Liver (tissue), 9 donors: ENCODE measurements around the gene DNAH7. TPM values are rescaled to one million over a fixed set of nuclear protein-coding genes. Genes with fewer than 3 reads are reported as not detected.

ENCODE experiments used
- DNase-seq: peaks from one replicate; pipeline ENCODE4 v3.0.0-alpha.2; 2017; ENCODE audit warnings: low spot score
- H3K27ac ChIP-seq, 2 donors: one replicate each; pipeline ENCODE4 v1.7.0; 2013; ENCODE audit warnings: inconsistent platforms in 2 of 2, low read length in 2 of 2, control low read depth in 1 of 2, low read depth in 1 of 2, mild to moderate bottlenecking in 1 of 2
- H3K27me3 ChIP-seq, 4 donors: one replicate each; pipeline versions ENCODE4 v1.6.1 to v1.7.0; 2013; ENCODE audit warnings: low read length in 3 of 4, inconsistent platforms in 1 of 4, mild to moderate bottlenecking in 1 of 4, moderate library complexity in 1 of 4; ENCODE audit not compliant: control insufficient read depth in 4 of 4, insufficient read depth in 4 of 4
- H3K36me3 ChIP-seq, 4 donors: one replicate each; pipeline versions ENCODE4 v1.6.1 to v1.7.0; 2013; ENCODE audit warnings: low read length in 3 of 4, mild to moderate bottlenecking in 3 of 4, low read depth in 1 of 4, moderate library complexity in 1 of 4; ENCODE audit not compliant: control insufficient read depth in 4 of 4, insufficient read depth in 3 of 4
- H3K4me1 ChIP-seq, 4 donors: one replicate each; pipeline versions ENCODE4 v1.6.1 to v1.7.0; 2013; ENCODE audit warnings: low read length in 3 of 4, mild to moderate bottlenecking in 3 of 4, moderate library complexity in 1 of 4; ENCODE audit not compliant: control insufficient read depth in 4 of 4, insufficient read depth in 4 of 4
- H3K4me3 ChIP-seq, 3 donors: one replicate each; pipeline versions ENCODE4 v1.6.1 to v1.7.0; 2013; ENCODE audit warnings: low read length in 3 of 3, control low read depth in 1 of 3, low read depth in 1 of 3, mild to moderate bottlenecking in 1 of 3
- H3K9ac ChIP-seq, 2 donors: one replicate each; pipeline ENCODE4 v1.7.0; 2013; ENCODE audit warnings: low read length in 2 of 2, mild to moderate bottlenecking in 2 of 2, moderate library complexity in 2 of 2, control low read depth in 1 of 2, low read depth in 1 of 2
- H3K9me3 ChIP-seq, 4 donors: one replicate each; pipeline versions ENCODE4 v1.6.1 to v1.7.0; 2013; ENCODE audit warnings: low read length in 3 of 4; ENCODE audit not compliant: control insufficient read depth in 4 of 4
- EGR1 ChIP-seq, 2 donors: IDR thresholded peaks; 2 replicates each; pipeline ENCODE4 v1.6.1; 2016 to 2018; ENCODE audit warnings: antibody characterized with exemption in 2 of 2, low read depth in 2 of 2
- FOXA1 ChIP-seq: IDR thresholded peaks from 2 replicates; pipeline ENCODE4 v1.6.1; 2016; ENCODE audit warnings: antibody characterized with exemption
- GABPA ChIP-seq, 2 donors: IDR thresholded peaks in 1 of 2; conservative IDR thresholded peaks in 1 of 2; 2 replicates each; pipeline ENCODE4 v1.6.1; 2016; ENCODE audit warnings: antibody characterized with exemption in 2 of 2, mild to moderate bottlenecking in 1 of 2, moderate library complexity in 1 of 2
- HNF4A ChIP-seq, 2 donors: conservative IDR thresholded peaks; 2 replicates each; pipeline ENCODE4 v1.6.1; 2016; ENCODE audit warnings: antibody characterized with exemption in 2 of 2, mild to moderate bottlenecking in 2 of 2
- HNF4G ChIP-seq: IDR thresholded peaks from 2 replicates; pipeline ENCODE4 v1.6.1; 2016; ENCODE audit warnings: antibody characterized with exemption
- NR2F2 ChIP-seq: IDR thresholded peaks from 2 replicates; pipeline ENCODE4 v1.6.1; 2016; ENCODE audit warnings: antibody characterized with exemption
- SP1 ChIP-seq: IDR thresholded peaks from 2 replicates; pipeline ENCODE4 v1.6.1; 2018; ENCODE audit warnings: antibody characterized with exemption, mild to moderate bottlenecking
- TAF1 ChIP-seq: conservative IDR thresholded peaks from 2 replicates; pipeline ENCODE4 v1.6.1; 2016; ENCODE audit warnings: antibody characterized with exemption, mild to moderate bottlenecking
- YY1 ChIP-seq: IDR thresholded peaks from 2 replicates; pipeline ENCODE4 v1.6.1; 2016; ENCODE audit warnings: antibody characterized with exemption, mild to moderate bottlenecking
- ZBTB33 ChIP-seq: IDR thresholded peaks from 2 replicates; pipeline ENCODE4 v1.6.1; 2016; ENCODE audit warnings: antibody characterized with exemption
- WGBS: extraction: QIAGEN DNeasy Blood & Tissue Kit; methylation state at CpG from one replicate; pipeline ENCODE4 v1.1.7; 2013; 5-methylcytosine and 5-hydroxymethylcytosine counted together
- polyA plus RNA-seq, 2 donors: library from polyadenylated mRNA; stranded (reverse) in 1 of 2; unstranded in 1 of 2; fragments of 200-250 nt in 1 of 2; fragments of >200 nt in 1 of 2; fragmentation: Nextera tagmentation in 1 of 2; extraction: Ambion mirVana in 1 of 2; gene quantifications; one replicate each; pipeline versions ENCODE4 v1.2.1 to v1.2.3, GENCODE V29; 2013 to 2015
- total RNA-seq, 2 donors: library from RNA; depleted of rRNA; stranded (reverse); fragments of >200 nt; gene quantifications; one replicate each; pipeline ENCODE4 v1.2.3, GENCODE V29; 2014
- TF ChIP-seq, protein P1 (sequence below): fragments of 150-350 bp; IDR thresholded peaks from 2 replicates; pipeline ENCODE4 v1.5.1; 2017; ENCODE audit warnings: improper control_type of control experiment, low read depth, low read length; ENCODE audit not compliant: missing input control
- TF ChIP-seq, protein P2 (sequence below): IDR thresholded peaks from 2 replicates; pipeline ENCODE4 v1.6.1; 2016; ENCODE audit warnings: antibody characterized with exemption
- TF ChIP-seq, protein P3 (sequence below): IDR thresholded peaks from 2 replicates; pipeline ENCODE4 v1.6.1; 2016; ENCODE audit warnings: antibody characterized with exemption, mild to moderate bottlenecking
- donor health status: healthy.
- donor health status: healthy.
- donor health status: healthy.
- donor health status: healthy.
- donor health status: healthy.

DNAH7 gene
- total and polyA plus RNA-seq, 4 donors = under 0.01 to 0.50 (median 0.07) TPM

- WGBS = 77% methylated on average over 2 of the region's 2 CpGs
- no peak overlapping the region for H3K4me3 ChIP-seq
- peaks cover 0 to 1% (median 0%) of the 10 kb centered on the region in 4 donors for H3K27me3 ChIP-seq
- H3K36me3 ChIP-seq = no peaks in the 10 kb centered on the region
- no peak for DNase-seq
- no peak overlapping the region for H3K27ac ChIP-seq
- H3K9me3 ChIP-seq = no peaks in the 10 kb centered on the region
- H3K4me1 ChIP-seq = no peaks in the 10 kb centered on the region
- H3K9ac ChIP-seq = no peak overlapping the region
- no peak for TF ChIP-seq TAF1
- no peak for TF ChIP-seq NR2F2
- TF ChIP-seq YY1 = no peak
- no peak for TF ChIP-seq HNF4G
Observed at GRCh38 chr2:195779491-195779890, 289.1 kb downstream of the DNAH7 start.

GRCh38 chr2:195769975-195770374 is 298.7 kb downstream of the DNAH7 start:
- no peak for DNase-seq
- no peak overlapping the region for H3K9ac ChIP-seq
- H3K4me3 ChIP-seq = no peak overlapping the region
- no peaks in the 10 kb centered on the region for H3K27me3 ChIP-seq
- no peaks in the 10 kb centered on the region for H3K36me3 ChIP-seq
- no peak for TF ChIP-seq ZBTB33
- no peak for TF ChIP-seq GABPA (IDR thresholded peaks at IDR 0.05 in 1 of 2, conservative IDR thresholded peaks at IDR 0.05 in 1 of 2)
- TF ChIP-seq HNF4A (conservative IDR thresholded peaks at IDR 0.05) = no peak
- no peak for TF ChIP-seq SP1
- TF ChIP-seq EGR1 (IDR thresholded peaks at IDR 0.05; ENCODE audit: low read depth in 2 of 2) = no peak
- TF ChIP-seq YY1 = no peak
- TF ChIP-seq, protein P1, sequence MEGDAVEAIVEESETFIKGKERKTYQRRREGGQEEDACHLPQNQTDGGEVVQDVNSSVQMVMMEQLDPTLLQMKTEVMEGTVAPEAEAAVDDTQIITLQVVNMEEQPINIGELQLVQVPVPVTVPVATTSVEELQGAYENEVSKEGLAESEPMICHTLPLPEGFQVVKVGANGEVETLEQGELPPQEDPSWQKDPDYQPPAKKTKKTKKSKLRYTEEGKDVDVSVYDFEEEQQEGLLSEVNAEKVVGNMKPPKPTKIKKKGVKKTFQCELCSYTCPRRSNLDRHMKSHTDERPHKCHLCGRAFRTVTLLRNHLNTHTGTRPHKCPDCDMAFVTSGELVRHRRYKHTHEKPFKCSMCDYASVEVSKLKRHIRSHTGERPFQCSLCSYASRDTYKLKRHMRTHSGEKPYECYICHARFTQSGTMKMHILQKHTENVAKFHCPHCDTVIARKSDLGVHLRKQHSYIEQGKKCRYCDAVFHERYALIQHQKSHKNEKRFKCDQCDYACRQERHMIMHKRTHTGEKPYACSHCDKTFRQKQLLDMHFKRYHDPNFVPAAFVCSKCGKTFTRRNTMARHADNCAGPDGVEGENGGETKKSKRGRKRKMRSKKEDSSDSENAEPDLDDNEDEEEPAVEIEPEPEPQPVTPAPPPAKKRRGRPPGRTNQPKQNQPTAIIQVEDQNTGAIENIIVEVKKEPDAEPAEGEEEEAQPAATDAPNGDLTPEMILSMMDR = no peak
- TF ChIP-seq, protein P2, sequence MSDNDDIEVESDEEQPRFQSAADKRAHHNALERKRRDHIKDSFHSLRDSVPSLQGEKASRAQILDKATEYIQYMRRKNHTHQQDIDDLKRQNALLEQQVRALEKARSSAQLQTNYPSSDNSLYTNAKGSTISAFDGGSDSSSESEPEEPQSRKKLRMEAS = no peak
- no peak for TF ChIP-seq TAF1
- TF ChIP-seq, protein P3, sequence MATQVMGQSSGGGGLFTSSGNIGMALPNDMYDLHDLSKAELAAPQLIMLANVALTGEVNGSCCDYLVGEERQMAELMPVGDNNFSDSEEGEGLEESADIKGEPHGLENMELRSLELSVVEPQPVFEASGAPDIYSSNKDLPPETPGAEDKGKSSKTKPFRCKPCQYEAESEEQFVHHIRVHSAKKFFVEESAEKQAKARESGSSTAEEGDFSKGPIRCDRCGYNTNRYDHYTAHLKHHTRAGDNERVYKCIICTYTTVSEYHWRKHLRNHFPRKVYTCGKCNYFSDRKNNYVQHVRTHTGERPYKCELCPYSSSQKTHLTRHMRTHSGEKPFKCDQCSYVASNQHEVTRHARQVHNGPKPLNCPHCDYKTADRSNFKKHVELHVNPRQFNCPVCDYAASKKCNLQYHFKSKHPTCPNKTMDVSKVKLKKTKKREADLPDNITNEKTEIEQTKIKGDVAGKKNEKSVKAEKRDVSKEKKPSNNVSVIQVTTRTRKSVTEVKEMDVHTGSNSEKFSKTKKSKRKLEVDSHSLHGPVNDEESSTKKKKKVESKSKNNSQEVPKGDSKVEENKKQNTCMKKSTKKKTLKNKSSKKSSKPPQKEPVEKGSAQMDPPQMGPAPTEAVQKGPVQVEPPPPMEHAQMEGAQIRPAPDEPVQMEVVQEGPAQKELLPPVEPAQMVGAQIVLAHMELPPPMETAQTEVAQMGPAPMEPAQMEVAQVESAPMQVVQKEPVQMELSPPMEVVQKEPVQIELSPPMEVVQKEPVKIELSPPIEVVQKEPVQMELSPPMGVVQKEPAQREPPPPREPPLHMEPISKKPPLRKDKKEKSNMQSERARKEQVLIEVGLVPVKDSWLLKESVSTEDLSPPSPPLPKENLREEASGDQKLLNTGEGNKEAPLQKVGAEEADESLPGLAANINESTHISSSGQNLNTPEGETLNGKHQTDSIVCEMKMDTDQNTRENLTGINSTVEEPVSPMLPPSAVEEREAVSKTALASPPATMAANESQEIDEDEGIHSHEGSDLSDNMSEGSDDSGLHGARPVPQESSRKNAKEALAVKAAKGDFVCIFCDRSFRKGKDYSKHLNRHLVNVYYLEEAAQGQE = no peak
- no peak for TF ChIP-seq FOXA1
- no peak for TF ChIP-seq NR2F2
- H3K27ac ChIP-seq = no peak overlapping the region
- no peaks in the 10 kb centered on the region for H3K4me1 ChIP-seq
- H3K9me3 ChIP-seq = peaks cover 0 to 2% (median under 1%) of the 10 kb centered on the region in 4 donors
